Stimulated activated CD4-positive, alpha-beta T cell treated with anti-CD3 and anti-CD28 coated beads, TNF-alpha, amount 100 ng/mL, for 4 hours (primary cell): ENCODE data around the gene RIMS4.

Source experiments
- DNase-seq, 3 experiments: peaks; one replicate each; pipeline ENCODE4 v3.0.0-alpha.2; 2020; ENCODE audit warnings: low read depth in 3 of 3

Gene RIMS4

GRCh38 chr20:44701858-44702256 lies 108.5 kb downstream of the RIMS4 start:
- DNase-seq, result no peak
